ENCODE results near the gene STPG4.

STPG4 gene

DNA sequence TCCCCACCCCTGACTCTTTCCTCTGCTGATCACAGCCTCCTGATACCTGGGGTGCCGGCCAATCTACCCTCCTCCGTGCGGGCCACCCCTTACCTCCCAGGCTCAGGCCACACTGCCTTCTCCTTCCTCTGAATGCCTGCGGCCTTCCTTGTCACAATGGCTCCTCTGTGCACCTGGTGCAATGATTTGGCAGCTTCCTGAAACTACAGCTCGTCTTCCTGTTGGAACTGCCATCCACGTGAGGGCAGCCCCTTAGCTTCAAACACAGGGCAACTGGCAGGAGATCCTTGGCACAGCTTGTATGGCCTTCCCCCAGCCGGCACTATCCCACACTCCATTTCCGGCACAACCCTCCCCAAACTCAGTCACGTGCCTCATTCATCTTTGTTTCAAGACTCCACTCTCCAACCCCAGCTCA, 69.0 kb downstream of the STPG4 start:
- FAIRE-seq = no peak

- FAIRE-seq = no peak
These were observed 71.0 kb downstream of the STPG4 start for GRCh38 chr2:47083886-47084687.

GRCh38 chr2:47083485-47083884, 71.6 kb downstream of the STPG4 start:
- no peak for FAIRE-seq

DNA sequence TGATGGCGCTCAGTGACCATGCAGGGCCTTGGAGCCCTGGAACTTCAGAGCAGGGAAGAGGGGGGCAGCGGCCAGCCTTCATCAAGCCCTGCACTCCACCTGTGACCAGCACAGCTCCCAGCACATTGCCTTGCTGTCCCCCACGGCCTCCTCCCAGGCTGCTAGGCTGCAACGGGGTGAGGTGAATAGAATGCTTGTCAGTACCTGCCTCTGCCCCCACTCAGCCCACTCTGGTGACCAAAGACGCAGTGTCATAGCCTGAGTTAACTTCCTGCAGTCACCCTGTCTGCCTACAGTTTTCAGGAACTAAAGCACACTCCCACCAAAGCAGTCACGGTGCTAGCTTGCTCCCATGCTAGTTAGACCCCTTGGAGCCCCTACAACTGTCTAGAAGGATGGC, 72.1 kb downstream of the STPG4 start:
- FAIRE-seq = no peak

DNA sequence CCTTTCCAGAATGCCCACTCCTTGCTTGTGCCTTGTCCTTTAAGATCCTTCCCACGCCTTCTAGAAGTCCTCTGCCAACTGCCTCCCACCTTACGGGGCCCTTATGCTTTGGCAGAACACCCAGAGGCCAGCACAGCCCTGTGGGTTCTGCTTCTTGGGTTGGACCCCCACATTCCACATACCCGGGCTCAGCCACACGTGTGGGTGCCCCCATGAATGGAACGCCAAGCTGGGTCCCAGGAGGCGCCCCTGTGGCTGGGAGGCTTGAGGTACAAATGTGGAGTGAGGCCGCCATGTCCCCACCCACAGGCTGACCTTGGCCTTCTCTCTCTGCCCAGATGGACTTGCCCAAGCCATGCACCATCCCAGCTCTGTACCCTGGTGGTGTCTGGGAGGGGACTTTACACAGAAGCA, 74.2 kb downstream of the STPG4 start:
- no peak for FAIRE-seq

DNA sequence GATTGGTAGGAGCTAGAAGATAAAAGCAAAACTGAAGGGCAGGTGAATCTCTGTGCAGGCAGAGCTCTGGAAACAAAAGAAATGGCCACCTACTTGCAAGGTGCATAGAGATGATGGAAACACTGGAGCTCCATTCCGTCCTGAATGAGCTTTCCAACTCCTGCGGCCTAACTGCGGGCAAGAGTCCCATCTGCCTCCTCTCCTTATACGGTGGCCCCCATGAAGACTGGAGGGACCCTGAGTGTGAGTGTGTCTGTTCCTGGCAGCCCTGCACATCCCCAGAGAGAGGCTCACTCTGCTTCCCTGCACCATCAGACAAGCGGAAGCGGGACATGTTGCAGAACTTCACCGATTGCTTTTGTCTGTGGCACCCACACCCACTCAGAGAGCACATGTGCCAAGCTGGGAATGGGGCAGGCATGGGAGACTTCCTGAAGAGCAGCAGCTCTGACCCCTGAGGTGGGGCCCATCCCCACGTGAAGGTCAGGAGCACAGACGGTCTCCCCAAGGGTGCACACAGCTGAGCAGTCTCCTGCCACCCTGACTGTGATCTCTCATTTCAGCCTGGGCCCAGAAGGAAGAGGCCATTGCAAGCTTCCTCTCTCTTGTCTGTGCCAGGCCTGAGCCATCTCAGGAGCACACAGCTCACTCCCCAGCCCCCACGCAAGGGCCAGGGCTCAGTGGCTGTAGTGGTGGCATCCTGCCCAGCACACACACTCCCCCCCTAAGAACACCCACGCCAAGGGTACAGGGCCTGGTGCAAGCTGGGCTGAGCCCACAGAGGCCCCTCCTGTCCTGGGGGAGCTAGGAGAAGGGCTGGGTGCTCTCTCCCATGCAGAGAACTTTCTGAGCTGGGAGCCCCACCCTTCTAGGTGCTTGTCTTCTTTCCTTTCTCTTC, 75.3 kb downstream of the STPG4 start:
- no peak for FAIRE-seq

- FAIRE-seq = no peak
These were observed 76.3 kb downstream of the STPG4 start for GRCh38 chr2:47078541-47079482.

DNA sequence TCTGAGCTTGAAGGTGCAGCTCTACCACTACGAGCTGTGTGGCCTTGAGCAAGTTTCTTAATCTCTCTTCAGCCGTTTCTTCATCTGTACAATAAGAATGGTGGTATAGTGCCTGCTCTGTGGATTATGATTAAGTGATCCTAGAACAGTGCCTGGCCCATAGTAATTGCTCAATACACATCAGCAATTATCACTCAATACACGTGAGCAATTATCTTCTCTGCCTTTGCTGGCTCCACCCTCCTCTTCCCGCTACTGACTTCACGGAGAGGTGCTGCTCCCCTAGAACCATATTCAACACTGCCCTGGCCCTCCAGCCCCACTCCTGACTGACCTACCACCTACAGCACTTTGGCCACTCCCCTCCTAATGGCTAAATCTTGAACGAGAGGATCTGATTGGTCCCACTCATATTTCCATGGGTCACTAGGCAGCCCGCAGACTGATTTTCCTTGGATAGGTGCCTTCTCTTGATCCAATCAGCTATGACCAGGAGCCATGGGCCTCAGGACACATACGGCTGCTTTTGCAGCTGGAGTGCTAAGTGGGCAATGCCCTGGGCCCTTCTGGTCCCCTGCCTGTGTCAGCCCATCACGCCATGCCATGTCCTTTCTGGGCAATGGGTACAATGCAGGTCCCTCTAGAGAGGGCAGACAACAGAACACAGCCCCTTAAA, 77.5 kb downstream of the STPG4 start:
- no peak for FAIRE-seq

DNA sequence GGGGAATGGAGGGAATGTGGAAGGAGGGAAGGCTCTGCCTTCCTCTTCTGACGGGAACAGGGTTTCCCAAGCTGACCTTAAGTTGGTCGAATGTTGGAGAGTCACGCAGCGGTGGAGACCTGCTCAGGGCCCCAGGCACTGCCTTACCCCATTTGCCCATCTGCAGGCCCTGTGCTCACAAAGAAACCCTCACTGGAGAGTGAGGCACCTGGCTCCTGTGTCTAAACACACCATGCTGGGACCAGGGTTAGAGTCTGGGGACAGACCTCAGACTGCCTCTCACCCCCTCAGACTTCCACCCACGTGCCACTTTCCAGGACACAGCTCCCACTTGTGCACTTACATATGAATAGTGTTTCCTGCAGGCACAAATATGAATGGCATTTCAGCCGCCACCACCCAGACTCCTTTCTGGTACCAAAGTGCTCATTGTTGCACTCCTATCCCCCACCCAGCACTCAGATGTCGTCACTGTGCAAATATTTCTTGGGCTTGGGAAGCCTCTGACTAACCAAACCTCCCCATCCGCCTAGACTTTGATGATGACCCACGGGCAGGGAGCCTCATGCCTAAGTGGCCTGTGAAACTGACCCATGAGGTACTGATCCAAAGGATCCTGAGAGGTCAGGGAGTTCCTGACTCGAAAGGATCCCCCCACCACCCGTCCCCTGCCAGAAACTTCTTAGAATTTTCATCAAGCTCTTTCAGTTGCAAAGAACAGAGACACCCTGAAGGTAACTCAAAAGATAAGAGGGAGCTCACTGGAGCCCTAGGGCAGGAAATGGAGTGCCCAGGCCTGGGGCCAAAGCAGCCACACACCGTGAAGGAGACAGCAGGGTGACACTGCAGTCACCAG, 78.3 kb downstream of the STPG4 start:
- FAIRE-seq = peak; percentile 94

DNA sequence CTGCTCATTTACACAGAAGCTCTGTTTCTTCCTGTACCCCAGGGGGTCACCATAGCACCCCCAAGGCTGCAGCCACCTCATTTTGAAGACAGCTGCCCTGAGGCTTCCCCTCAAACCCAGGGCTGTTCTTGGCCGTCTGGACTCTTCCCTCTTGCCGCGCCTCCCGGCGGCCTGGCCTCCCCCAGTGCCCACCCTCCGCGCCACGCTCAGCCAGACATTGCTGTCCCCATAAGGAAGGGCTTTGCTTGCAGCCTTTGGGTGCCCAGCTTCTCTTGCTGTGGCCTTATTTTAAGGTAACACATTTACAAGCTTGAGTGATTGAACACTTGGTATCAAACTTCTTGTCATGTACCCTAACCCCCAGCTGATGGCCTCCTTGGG, 79.0 kb downstream of the STPG4 start:
- FAIRE-seq = no peak

- peak; percentile 76 for FAIRE-seq
These were observed 79.6 kb downstream of the STPG4 start for GRCh38 chr2:47075361-47076125.

- no peak for FAIRE-seq
These were observed 80.4 kb downstream of the STPG4 start for GRCh38 chr2:47074691-47075090.

- FAIRE-seq = no peak
These were observed 81.5 kb downstream of the STPG4 start for GRCh38 chr2:47073641-47074040.

DNA sequence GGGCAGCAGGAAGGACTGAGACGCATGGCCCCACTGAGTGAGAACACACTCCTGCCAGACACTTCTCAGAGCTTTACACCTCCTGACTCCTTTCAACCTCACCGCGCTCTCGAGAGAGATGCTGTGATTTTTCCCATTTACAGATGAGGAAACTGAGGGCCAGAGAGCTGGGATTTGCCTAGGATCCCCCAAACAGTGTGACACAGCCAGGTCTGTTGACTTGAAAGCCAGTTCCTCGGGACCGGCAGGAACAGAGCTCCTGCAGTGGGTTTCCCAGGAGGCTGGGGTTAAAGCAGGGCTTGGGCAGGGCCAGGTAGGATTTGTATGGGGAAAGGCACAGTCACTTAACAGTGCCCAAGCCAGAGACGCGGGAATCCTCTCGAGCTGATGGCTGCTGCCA, 81.9 kb downstream of the STPG4 start:
- FAIRE-seq = no peak

GRCh38 chr2:47072728-47073191, 82.3 kb downstream of the STPG4 start:
- no peak for FAIRE-seq

DNA sequence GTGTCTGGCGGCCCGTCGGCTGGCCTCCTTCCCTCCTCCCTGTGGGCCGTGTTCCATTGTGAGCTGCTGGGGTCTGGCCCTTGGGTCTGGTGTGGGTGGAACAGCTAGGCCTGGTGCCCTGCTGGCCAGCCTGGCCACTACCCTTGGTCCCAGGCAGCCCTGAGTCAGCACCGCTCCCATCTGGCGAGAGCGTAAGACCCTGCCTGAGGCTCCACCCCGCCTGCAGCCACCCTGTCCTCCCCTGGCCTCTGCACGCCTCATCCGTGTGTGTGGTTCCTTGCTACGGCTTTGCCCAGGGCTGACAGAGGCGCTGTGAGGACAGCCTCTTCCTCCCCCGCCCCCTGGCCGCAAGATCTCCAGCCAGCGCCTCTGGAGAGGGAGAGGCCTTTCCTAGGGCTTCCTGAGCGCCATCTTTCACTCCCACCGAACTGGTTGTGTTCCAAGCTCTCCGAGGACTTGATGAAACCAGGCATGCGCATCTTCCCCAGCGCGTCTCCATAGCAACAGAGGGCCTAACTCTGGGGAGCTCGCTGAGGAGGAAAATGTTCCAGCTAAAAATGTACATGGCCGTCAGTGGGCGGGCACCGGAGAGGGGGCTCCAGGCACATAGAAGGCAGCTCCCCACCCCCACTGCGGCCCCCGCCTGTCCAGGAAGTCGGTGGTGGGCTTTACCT, 83.0 kb downstream of the STPG4 start:
- FAIRE-seq = no peak

GRCh38 chr2:47070920-47071824, 83.9 kb downstream of the STPG4 start:
- FAIRE-seq = no peak

- FAIRE-seq = no peak
These were observed 84.8 kb downstream of the STPG4 start for GRCh38 chr2:47070155-47070919.

Measured in G401.6 (cell line).